ENCODE measurements around the gene MBOAT2.
"Not testable (repeated sequence)": the region's sequence is repeated elsewhere in the genome, so short reads cannot be mapped to it uniquely, and the experiment has no call there.

Gene MBOAT2

DNA sequence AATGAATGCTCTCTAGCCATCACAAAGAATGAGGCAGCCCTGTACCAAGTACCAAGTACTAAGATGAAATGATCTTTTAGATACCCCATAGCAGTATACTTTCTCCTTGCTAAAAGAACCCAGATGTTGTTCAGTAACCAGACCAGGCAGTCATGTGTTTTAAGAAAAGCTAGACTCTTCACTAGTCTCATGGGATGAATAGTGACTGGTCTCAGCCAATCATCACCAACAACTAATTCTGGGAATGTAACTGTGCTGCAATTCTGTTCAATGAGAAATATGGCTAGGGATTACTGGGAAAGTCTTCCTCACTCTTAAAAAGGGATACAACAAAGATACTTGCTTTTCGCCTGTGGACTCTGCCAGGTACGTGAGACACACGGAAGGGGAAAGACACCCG lies 29.5 kb downstream of the MBOAT2 start:
- TF ChIP-seq, protein P1, sequence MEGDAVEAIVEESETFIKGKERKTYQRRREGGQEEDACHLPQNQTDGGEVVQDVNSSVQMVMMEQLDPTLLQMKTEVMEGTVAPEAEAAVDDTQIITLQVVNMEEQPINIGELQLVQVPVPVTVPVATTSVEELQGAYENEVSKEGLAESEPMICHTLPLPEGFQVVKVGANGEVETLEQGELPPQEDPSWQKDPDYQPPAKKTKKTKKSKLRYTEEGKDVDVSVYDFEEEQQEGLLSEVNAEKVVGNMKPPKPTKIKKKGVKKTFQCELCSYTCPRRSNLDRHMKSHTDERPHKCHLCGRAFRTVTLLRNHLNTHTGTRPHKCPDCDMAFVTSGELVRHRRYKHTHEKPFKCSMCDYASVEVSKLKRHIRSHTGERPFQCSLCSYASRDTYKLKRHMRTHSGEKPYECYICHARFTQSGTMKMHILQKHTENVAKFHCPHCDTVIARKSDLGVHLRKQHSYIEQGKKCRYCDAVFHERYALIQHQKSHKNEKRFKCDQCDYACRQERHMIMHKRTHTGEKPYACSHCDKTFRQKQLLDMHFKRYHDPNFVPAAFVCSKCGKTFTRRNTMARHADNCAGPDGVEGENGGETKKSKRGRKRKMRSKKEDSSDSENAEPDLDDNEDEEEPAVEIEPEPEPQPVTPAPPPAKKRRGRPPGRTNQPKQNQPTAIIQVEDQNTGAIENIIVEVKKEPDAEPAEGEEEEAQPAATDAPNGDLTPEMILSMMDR (conservative IDR thresholded peaks at IDR 0.05; ENCODE audit: low read length): no peak
- TF ChIP-seq EZH2phosphoT487 (IDR thresholded peaks at IDR 0.05; ENCODE audit: borderline replicate concordance): no peak
- no peak overlapping the region for H3K4me2 ChIP-seq (ENCODE audit: low read depth, low read length, poor library complexity, severe bottlenecking)
- H3K9me2 ChIP-seq (replicated peaks; ENCODE audit: low read depth, low read length): no peaks in the 10 kb centered on the region
- H3K9ac ChIP-seq (ENCODE audit: low read depth, low read length, poor library complexity, severe bottlenecking): no peak overlapping the region
- no peak overlapping the region for H3K4me3 ChIP-seq (ENCODE audit: low read length, poor library complexity, severe bottlenecking)
- H3K4me1 ChIP-seq (ENCODE audit: insufficient read depth, low read length, poor library complexity, severe bottlenecking): peaks cover 18% of the 10 kb centered on the region
- no peaks in the 10 kb centered on the region for H3K27me3 ChIP-seq (ENCODE audit: insufficient read depth, low read length, poor library complexity, severe bottlenecking)
- H3K36me3 ChIP-seq (ENCODE audit: insufficient read depth, low read length): no peaks in the 10 kb centered on the region
- H2AFZ ChIP-seq (ENCODE audit: low read length): no peak overlapping the region
- peaks cover 5% of the 10 kb centered on the region for H4K20me1 ChIP-seq (ENCODE audit: insufficient read depth, low read length, poor library complexity, severe bottlenecking)
- no peaks in the 10 kb centered on the region for H3F3A ChIP-seq (ENCODE audit: low read depth)
- H3K9me3 ChIP-seq (ENCODE audit: insufficient read depth, low read depth, low read length): no peaks in the 10 kb centered on the region
- peaks cover 44% of the 10 kb centered on the region for H3K79me2 ChIP-seq (ENCODE audit: insufficient read depth, low read length)

DNA sequence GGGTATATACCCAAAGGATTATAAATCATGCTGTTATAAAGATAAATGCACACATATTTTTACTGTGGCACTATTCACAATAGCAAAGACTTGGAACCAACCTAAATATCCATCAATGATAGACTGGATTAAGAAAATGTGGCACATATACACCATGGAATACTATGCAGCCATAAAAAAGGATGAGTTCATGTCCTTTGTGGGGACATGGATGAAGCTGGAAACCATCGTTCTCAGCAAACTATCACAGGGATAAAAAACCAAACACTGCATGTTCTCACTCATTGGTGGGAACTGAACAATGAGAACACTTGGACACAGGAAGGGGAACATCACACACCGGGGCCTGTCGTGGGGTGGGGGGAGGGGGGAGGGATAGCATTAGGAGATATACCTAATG lies 30.5 kb downstream of the MBOAT2 start:
- H2AFZ ChIP-seq (ENCODE audit: low read length); H3F3A ChIP-seq (ENCODE audit: low read depth); H4K20me1 ChIP-seq (ENCODE audit: insufficient read depth, low read length, poor library complexity, severe bottlenecking); H3K36me3 ChIP-seq (ENCODE audit: insufficient read depth, low read length); H3K4me3 ChIP-seq (ENCODE audit: low read length, poor library complexity, severe bottlenecking); H3K9me3 ChIP-seq (ENCODE audit: insufficient read depth, low read depth, low read length); H3K4me2 ChIP-seq (ENCODE audit: low read depth, low read length, poor library complexity, severe bottlenecking); H3K9me2 ChIP-seq (replicated peaks; ENCODE audit: low read depth, low read length); H3K9ac ChIP-seq (ENCODE audit: low read depth, low read length, poor library complexity, severe bottlenecking); H3K27me3 ChIP-seq (ENCODE audit: insufficient read depth, low read length, poor library complexity, severe bottlenecking): not testable (repeated sequence)
- H3K4me1 ChIP-seq (ENCODE audit: insufficient read depth, low read length, poor library complexity, severe bottlenecking): peaks cover 18% of the 10 kb centered on the region
- peaks cover 39% of the 10 kb centered on the region for H3K79me2 ChIP-seq (ENCODE audit: insufficient read depth, low read length)

DNA sequence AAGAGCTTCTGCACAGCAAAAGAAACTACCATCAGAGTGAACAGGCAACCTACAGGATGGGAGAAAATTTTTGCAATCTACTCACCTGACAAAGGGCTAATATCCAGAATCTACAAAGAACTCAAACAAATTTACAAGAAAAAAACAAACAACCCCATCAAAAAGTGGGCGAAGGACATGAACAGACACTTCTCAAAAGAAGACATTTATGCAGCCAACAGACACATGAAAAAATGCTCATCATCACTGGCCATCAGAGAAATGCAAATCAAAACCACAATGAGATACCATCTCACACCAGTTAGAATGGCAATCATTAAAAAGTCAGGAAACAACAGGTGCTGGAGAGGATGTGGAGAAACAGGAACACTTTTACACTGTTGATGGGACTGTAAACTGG lies 30.9 kb downstream of the MBOAT2 start:
- H3K9me3 ChIP-seq (ENCODE audit: insufficient read depth, low read depth, low read length); H3K36me3 ChIP-seq (ENCODE audit: insufficient read depth, low read length); H3K9me2 ChIP-seq (replicated peaks; ENCODE audit: low read depth, low read length); H3K27me3 ChIP-seq (ENCODE audit: insufficient read depth, low read length, poor library complexity, severe bottlenecking); H3K4me3 ChIP-seq (ENCODE audit: low read length, poor library complexity, severe bottlenecking); H3F3A ChIP-seq (ENCODE audit: low read depth); H2AFZ ChIP-seq (ENCODE audit: low read length); H4K20me1 ChIP-seq (ENCODE audit: insufficient read depth, low read length, poor library complexity, severe bottlenecking); H3K9ac ChIP-seq (ENCODE audit: low read depth, low read length, poor library complexity, severe bottlenecking); H3K4me2 ChIP-seq (ENCODE audit: low read depth, low read length, poor library complexity, severe bottlenecking): not testable (repeated sequence)
- Histone ChIP-seq H3K4me1 (ENCODE audit: insufficient read depth, low read length, poor library complexity, severe bottlenecking) (peaks cover 18% of the 10 kb centered on the region), H3K79me2 (ENCODE audit: insufficient read depth, low read length) (peaks cover 39% of the 10 kb centered on the region)

DNA sequence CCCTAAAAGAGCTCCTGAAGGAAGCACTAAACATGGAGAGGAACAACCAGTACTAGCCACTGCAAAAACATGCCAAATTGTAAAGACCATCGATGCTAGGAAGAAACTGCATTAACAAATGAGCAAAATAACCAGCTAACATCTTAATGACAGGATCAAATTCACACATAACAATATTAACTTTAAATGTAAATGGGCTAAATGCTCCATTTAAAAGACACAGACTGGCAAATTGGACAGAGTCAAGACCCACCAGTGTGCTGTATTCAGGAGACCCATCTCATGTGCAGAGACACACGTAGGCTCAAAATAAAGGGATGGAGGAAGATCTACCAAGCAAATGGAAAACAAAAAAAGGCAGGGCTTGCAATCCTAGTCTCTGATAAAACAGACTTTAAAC lies 34.1 kb downstream of the MBOAT2 start:
- H3K9me2 ChIP-seq (replicated peaks; ENCODE audit: low read depth, low read length); H2AFZ ChIP-seq (ENCODE audit: low read length); H3K9ac ChIP-seq (ENCODE audit: low read depth, low read length, poor library complexity, severe bottlenecking); H3K27me3 ChIP-seq (ENCODE audit: insufficient read depth, low read length, poor library complexity, severe bottlenecking); H3K4me2 ChIP-seq (ENCODE audit: low read depth, low read length, poor library complexity, severe bottlenecking); H3K36me3 ChIP-seq (ENCODE audit: insufficient read depth, low read length); H4K20me1 ChIP-seq (ENCODE audit: insufficient read depth, low read length, poor library complexity, severe bottlenecking); H3K4me3 ChIP-seq (ENCODE audit: low read length, poor library complexity, severe bottlenecking); H3F3A ChIP-seq (ENCODE audit: low read depth); H3K9me3 ChIP-seq (ENCODE audit: insufficient read depth, low read depth, low read length): not testable (repeated sequence)
- Histone ChIP-seq H3K4me1 (ENCODE audit: insufficient read depth, low read length, poor library complexity, severe bottlenecking) (peaks cover 19% of the 10 kb centered on the region), H3K79me2 (ENCODE audit: insufficient read depth, low read length) (peaks cover 32% of the 10 kb centered on the region)

All from Loucy (cell line).